ENCODE data around the gene OSBP2.
"Not testable (repeated sequence)": the region's sequence is repeated elsewhere in the genome, so short reads cannot be mapped to it uniquely, and the experiment has no call there.

Gene OSBP2

GRCh38 chr22:30694640-30695350 is at the start of gene OSBP2:
OSBP2 (plus strand) TSS chr22:30694874; CDS start chr22:30694910, 36 bp downstream.
- DNase-seq = no peak

GRCh38 chr22:30646518-30647160 is 48.0 kb upstream of the OSBP2 start:
- no peak for DNase-seq

GRCh38 chr22:30647536-30647935 is 47.1 kb upstream of the OSBP2 start:
- no peak for DNase-seq

- no peak for DNase-seq
These were observed 45.8 kb upstream of the OSBP2 start for GRCh38 chr22:30648825-30649224.

GRCh38 chr22:30649430-30650007 is 45.2 kb upstream of the OSBP2 start:
- DNase-seq = no peak

- no peak for DNase-seq
These were observed 44.1 kb upstream of the OSBP2 start for GRCh38 chr22:30650508-30651116.

GRCh38 chr22:30652852-30653251 is 41.8 kb upstream of the OSBP2 start:
- DNase-seq = no peak

- no peak for DNase-seq
These were observed 40.3 kb upstream of the OSBP2 start for GRCh38 chr22:30654361-30654760.

GRCh38 chr22:30655532-30655931 is 39.1 kb upstream of the OSBP2 start:
- DNase-seq = no peak

GRCh38 chr22:30662040-30662439 is 32.6 kb upstream of the OSBP2 start:
- DNase-seq = no peak

- no peak for DNase-seq
These were observed 29.9 kb upstream of the OSBP2 start for GRCh38 chr22:30664798-30665197.

GRCh38 chr22:30665266-30665665 is 29.4 kb upstream of the OSBP2 start:
- no peak for DNase-seq

- DNase-seq = no peak
These were observed 28.9 kb upstream of the OSBP2 start for GRCh38 chr22:30665786-30666185.

GRCh38 chr22:30667107-30667493 is 27.6 kb upstream of the OSBP2 start:
- DNase-seq = no peak

GRCh38 chr22:30667494-30668385 is 26.9 kb upstream of the OSBP2 start, which contains the start of gene DUSP18:
DUSP18 (minus strand) TSS chr22:30667875; CDS start chr22:30664003, 3,872 bp downstream.
- DNase-seq = peak; percentile 65

- no peak for DNase-seq
These were observed 26.3 kb upstream of the OSBP2 start for GRCh38 chr22:30668386-30668710.

GRCh38 chr22:30671071-30671470 is 23.6 kb upstream of the OSBP2 start:
- no peak for DNase-seq

- DNase-seq = no peak
These were observed 21.5 kb upstream of the OSBP2 start for GRCh38 chr22:30673136-30673535.

GRCh38 chr22:30674482-30674881 is 20.2 kb upstream of the OSBP2 start:
- no peak for DNase-seq

GRCh38 chr22:30675436-30675835 is 19.2 kb upstream of the OSBP2 start:
- DNase-seq = peak; percentile 34

- DNase-seq = not testable (repeated sequence)
These were observed 18.1 kb upstream of the OSBP2 start for GRCh38 chr22:30676565-30676964.

- DNase-seq = not testable (repeated sequence)
These were observed 14.6 kb upstream of the OSBP2 start for GRCh38 chr22:30679895-30680690.
